Spleen (tissue), 7 donors: Measurements from ENCODE around the gene BACE1-AS.

Source experiments
- CTCF ChIP-seq, 11 experiments: fragments of 200-600 bp in 7 of 11; fragments of 450-650 bp in 4 of 11; sonication (generic) in 4 of 11; IDR thresholded peaks in 8 of 11; conservative IDR thresholded peaks in 3 of 11; 1 replicate in 7 of 11; 2 replicates in 4 of 11; pipeline versions ENCODE4 v1.4.0 to v1.8.0; 2016 to 2021; ENCODE audit warnings: antibody characterized with exemption in 11 of 11, inconsistent platforms in 4 of 11, mild to moderate bottlenecking in 1 of 11
- POLR2A ChIP-seq, 3 donors: fragments of 450-650 bp; IDR thresholded peaks; one replicate each; pipeline ENCODE4 v1.5.1; 2017; ENCODE audit warnings: antibody characterized with exemption in 3 of 3, mild to moderate bottlenecking in 1 of 3
- POLR2AphosphoS5 ChIP-seq, 3 donors: sonication (generic); formaldehyde crosslinking; IDR thresholded peaks; one replicate each; pipeline ENCODE4 v1.5.1; 2017; ENCODE audit warnings: antibody characterized with exemption in 3 of 3
- donor health status: DM: no; HTN: no; CAD: no; lungs with moderate emphysema.
- donor health status: DM: no; HTN: no; CAD: no.
- donor health status: DM: no; HTN: no; CAD: no.

- TF ChIP-seq CTCF (IDR thresholded peaks at IDR 0.05 in 8 of 11, conservative IDR thresholded peaks at IDR 0.05 in 3 of 11) (no peak), POLR2A (IDR thresholded peaks at IDR 0.05) (no peak), POLR2AphosphoS5 (IDR thresholded peaks at IDR 0.05) (no peak)
Observed at GRCh38 chr11:117292616-117293015, 1.5 kb downstream of the BACE1-AS start.
